Stimulated activated CD8-positive, alpha-beta memory T cell treated with anti-CD3 and anti-CD28 coated beads, Interleukin-7, amount 100 ng/mL, for 1 hour (primary cell): ENCODE measurements around the gene ZBTB38.

Source experiments
- DNase-seq, 2 donors: peaks; one replicate each; pipeline ENCODE4 v3.0.0-alpha.2; 2020; ENCODE audit warnings: low read depth in 2 of 2

The ZBTB38 gene, protein sequence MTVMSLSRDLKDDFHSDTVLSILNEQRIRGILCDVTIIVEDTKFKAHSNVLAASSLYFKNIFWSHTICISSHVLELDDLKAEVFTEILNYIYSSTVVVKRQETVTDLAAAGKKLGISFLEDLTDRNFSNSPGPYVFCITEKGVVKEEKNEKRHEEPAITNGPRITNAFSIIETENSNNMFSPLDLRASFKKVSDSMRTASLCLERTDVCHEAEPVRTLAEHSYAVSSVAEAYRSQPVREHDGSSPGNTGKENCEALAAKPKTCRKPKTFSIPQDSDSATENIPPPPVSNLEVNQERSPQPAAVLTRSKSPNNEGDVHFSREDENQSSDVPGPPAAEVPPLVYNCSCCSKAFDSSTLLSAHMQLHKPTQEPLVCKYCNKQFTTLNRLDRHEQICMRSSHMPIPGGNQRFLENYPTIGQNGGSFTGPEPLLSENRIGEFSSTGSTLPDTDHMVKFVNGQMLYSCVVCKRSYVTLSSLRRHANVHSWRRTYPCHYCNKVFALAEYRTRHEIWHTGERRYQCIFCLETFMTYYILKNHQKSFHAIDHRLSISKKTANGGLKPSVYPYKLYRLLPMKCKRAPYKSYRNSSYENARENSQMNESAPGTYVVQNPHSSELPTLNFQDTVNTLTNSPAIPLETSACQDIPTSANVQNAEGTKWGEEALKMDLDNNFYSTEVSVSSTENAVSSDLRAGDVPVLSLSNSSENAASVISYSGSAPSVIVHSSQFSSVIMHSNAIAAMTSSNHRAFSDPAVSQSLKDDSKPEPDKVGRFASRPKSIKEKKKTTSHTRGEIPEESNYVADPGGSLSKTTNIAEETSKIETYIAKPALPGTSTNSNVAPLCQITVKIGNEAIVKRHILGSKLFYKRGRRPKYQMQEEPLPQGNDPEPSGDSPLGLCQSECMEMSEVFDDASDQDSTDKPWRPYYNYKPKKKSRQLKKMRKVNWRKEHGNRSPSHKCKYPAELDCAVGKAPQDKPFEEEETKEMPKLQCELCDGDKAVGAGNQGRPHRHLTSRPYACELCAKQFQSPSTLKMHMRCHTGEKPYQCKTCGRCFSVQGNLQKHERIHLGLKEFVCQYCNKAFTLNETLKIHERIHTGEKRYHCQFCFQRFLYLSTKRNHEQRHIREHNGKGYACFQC (N-terminal part only)

DNA sequence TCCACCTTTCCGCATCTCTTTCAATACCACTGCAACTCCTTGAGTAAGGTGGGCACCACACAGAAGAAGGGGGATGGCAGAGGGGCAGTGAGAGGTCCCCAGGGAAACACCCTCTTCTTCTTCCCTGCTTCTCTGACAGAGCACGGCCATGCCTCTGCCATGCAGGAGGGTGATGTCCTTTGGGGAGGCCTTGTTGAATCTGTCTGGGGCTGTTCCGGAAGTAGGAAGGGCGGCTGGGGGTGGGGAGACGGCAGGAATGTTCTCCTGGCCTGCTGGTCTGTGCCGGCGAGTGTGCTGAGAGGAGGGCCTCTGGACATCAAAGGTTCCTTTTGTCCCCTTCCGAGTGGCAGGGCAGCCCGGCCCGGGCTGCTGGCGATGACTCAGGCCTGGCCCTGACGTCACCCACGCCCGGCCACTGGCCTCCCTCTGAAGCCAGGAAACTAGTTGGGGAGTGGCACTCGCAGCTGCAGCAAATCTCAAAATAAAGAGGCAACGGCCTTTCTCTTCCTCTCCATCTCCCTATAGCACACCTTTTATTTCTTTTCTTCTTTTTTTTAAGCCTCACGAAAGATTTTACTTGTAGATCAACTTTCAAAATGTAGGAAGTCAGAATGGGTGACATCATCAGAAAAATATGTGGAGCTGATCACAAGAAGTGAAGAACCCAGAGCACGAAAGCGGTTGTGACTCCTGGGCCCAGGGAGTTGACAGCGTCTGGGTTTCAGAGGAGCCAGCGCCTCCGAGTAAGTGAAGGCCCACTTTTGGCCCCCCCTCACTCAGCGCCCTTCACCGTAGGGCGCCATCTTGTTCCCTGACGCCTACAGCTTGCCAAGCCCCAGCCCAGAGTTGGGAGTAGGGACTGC, at the start of gene ZBTB38:
ZBTB38 (plus strand) TSS at position 443 of the 863 bp plus-strand sequence. CDS start 73,885 bp downstream, outside the sequence.
- no peak for DNase-seq

GRCh38 chr3:141320399-141321108, 47.8 kb upstream of the ZBTB38 start:
- DNase-seq, result no peak

DNA sequence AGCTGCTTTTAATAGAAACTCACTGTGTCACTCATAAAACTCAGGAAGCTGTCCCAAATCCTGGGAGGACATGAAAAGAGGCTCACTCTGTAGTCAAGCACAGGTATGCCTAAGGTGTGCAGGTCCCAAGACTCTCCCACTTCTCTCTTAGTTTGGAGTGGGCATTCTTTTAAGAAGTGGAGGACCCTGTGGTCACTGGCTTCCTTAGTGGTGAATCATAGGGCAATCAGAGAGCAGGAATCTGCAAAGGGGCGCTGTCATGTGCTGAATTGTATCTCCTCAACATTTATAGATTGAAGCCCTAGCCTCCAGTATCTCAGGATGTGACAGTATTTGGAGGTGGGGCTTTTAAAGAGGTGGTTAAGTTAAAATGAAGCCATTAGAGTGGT, 47.2 kb upstream of the ZBTB38 start:
- DNase-seq, result no peak

GRCh38 chr3:141323936-141324704, 44.2 kb upstream of the ZBTB38 start:
- DNase-seq, result no peak

- DNase-seq, result no peak
Measured at GRCh38 chr3:141326123-141326522, 42.2 kb upstream of the ZBTB38 start.

- DNase-seq, result no peak
Measured at GRCh38 chr3:141326626-141327025, 41.7 kb upstream of the ZBTB38 start.

DNA sequence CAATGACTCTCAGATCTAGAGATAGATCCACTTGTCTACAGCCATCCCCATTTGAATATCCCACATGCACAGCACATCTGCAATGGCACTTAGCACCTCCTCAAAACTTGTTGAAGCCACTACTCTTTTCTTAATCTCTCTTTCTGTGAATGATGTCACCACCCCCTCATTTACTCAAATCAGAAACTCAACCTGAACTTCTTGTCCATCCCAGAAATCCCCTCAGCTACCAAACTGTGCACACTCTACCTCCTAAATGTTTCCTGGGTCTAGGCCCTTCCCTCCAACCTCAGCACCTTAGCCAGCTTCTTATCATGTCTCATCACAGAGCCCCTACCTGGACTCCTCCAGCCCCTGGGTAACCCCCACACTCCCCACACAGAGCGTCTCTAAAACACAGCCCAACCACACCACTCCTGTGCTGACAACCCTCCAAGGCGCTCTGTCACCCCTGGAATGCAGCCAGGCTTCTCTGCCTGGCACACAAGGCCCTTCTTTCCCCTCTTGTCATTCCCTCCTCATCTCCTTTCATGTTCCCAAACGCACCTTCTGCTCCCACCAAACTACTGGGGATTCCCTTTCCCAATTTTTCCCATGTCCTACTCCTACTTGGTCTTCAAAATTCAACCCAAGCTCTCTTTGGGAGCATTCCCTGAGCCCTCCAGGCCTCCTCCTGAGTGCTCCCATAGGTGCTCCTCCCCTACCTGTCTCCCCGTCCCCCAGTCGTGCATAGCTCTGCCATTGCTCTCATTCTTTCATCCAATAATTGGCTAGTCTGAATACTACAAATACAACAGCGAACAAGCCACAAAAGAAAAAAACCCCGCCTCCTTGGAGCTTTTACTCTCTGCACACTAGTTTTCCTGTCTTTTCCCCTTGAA, 39.8 kb upstream of the ZBTB38 start:
- no peak for DNase-seq

- DNase-seq, result no peak
Measured at GRCh38 chr3:141330235-141330634, 38.1 kb upstream of the ZBTB38 start.

DNA sequence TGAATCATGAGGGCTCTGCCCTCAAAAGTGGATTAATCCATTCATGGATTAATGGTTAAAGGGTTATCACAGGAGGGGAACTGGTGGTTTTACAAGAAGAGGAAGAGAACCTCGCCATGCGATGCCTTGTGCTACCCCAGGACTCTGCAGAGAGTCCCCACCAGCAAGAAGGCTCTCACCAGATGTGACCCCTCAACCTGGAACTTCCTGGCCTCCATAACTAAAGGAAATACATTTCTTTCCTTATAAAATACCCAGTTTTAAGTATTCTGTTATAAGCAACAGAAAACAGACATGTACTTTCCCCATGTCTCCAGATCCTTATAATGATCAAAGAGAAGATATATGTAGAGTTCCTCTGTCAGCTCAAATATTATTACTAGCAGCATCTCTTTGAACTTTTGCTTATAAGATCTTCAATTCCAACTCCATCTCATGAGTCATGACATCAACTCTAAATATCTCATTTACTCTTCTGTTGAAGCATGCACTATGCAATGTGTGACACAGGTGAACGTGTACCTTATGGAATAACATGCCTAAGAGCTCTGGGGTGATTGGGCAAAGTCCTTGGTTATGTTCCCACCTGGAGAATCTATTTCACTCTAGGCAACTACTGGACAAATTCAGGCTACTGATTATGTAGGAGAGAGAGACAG, 37.5 kb upstream of the ZBTB38 start:
- DNase-seq, result no peak

- no peak for DNase-seq
Measured at GRCh38 chr3:141331377-141332318, 36.7 kb upstream of the ZBTB38 start.

DNA sequence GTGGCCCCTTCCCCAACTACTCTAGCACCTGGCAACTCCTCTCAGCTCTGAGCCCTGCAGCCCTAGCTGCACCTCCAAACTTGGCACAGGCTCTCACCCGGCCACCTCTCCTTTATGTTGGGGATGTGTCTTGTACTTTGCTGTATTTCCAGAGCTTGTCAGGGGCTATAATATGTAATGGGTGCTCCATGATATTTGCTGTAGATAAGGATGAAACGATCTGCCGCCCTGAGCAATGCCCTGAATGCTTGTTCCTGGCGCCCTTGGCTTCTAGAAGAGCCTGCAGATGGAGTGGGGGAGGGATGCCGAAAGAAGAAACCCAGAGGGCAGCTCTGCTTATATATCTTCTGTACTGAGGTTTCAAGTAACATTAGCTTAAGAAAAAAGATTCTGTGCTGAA, 35.9 kb upstream of the ZBTB38 start:
- no peak for DNase-seq

- DNase-seq, result no peak
Measured at GRCh38 chr3:141333836-141334626, 34.3 kb upstream of the ZBTB38 start.

- DNase-seq, result no peak
Measured at GRCh38 chr3:141334627-141335250, 33.6 kb upstream of the ZBTB38 start.

- DNase-seq, result no peak
Measured at GRCh38 chr3:141335531-141336061, 32.7 kb upstream of the ZBTB38 start.

GRCh38 chr3:141336672-141337522, 31.4 kb upstream of the ZBTB38 start:
- no peak for DNase-seq
